ENCODE results near the gene ABHD17A. TPM values are rescaled to one million over a fixed set of nuclear protein-coding genes. Genes with fewer than 3 reads are reported as not detected.
A peak's percentile ranks its signal among the peaks of the same experiment; 100 is the strongest.

The ABHD17A gene
- total RNA-seq, 1 donor from 2014 or later = 62.0 TPM

GRCh38 chr19:1855828-1856255 lies 29.5 kb downstream of the ABHD17A start:
- no peak for DNase-seq (ENCODE audit: low spot score in 2 of 2, unreplicated experiment in 2 of 2)
- Mint-ChIP-seq H3K27ac (no peak overlapping the region), H3K4me1 (peaks cover 36% of the 10 kb centered on the region), H3K36me3 (no peaks in the 10 kb centered on the region), H3K4me3 (peak overlapping the region; percentile 48), H3K9me3 (no peaks in the 10 kb centered on the region), H3K27me3 (ENCODE audit: low read depth) (no peaks in the 10 kb centered on the region)
- TF ChIP-seq CTCF (IDR thresholded peaks at IDR 0.05; ENCODE audit: unreplicated experiment) = no peak

GRCh38 chr19:1855040-1855827 lies 30.1 kb downstream of the ABHD17A start:
- no peak for TF ChIP-seq CTCF (IDR thresholded peaks at IDR 0.05; ENCODE audit: unreplicated experiment)
- Mint-ChIP-seq H3K27ac (peak overlapping the region; percentile 73), H3K4me3 (peak overlapping the region; percentile 24), H3K27me3 (ENCODE audit: low read depth) (no peaks in the 10 kb centered on the region), H3K36me3 (no peaks in the 10 kb centered on the region), H3K9me3 (no peaks in the 10 kb centered on the region), H3K4me1 (peaks cover 34% of the 10 kb centered on the region)
- DNase-seq (ENCODE audit: low spot score in 2 of 2, unreplicated experiment in 2 of 2) = no peak

GRCh38 chr19:1854542-1855039 lies 30.7 kb downstream of the ABHD17A start:
- Mint-ChIP-seq H3K27ac (no peak overlapping the region), H3K9me3 (no peaks in the 10 kb centered on the region), H3K36me3 (no peaks in the 10 kb centered on the region), H3K27me3 (ENCODE audit: low read depth) (no peaks in the 10 kb centered on the region), H3K4me1 (peaks cover 34% of the 10 kb centered on the region), H3K4me3 (no peak overlapping the region)
- TF ChIP-seq CTCF (IDR thresholded peaks at IDR 0.05; ENCODE audit: unreplicated experiment) = no peak
- DNase-seq (ENCODE audit: low spot score in 2 of 2, unreplicated experiment in 2 of 2) = no peak

GRCh38 chr19:1854039-1854541 lies 31.2 kb downstream of the ABHD17A start:
- Mint-ChIP-seq H3K4me1 (peaks cover 30% of the 10 kb centered on the region), H3K4me3 (no peak overlapping the region), H3K27ac (no peak overlapping the region), H3K36me3 (no peaks in the 10 kb centered on the region), H3K9me3 (no peaks in the 10 kb centered on the region), H3K27me3 (ENCODE audit: low read depth) (no peaks in the 10 kb centered on the region)
- TF ChIP-seq CTCF (IDR thresholded peaks at IDR 0.05; ENCODE audit: unreplicated experiment) = no peak
- DNase-seq (ENCODE audit: low spot score in 2 of 2, unreplicated experiment in 2 of 2) = no peak

GRCh38 chr19:1853295-1854038 lies 31.8 kb downstream of the ABHD17A start:
- H3K27ac Mint-ChIP-seq = peak overlapping the region; percentile 64
- no peaks in the 10 kb centered on the region for H3K27me3 Mint-ChIP-seq (ENCODE audit: low read depth)
- peak in 1 of 2 experiments; percentile 77 for DNase-seq (ENCODE audit: low spot score in 2 of 2, unreplicated experiment in 2 of 2)
- H3K36me3 Mint-ChIP-seq = no peaks in the 10 kb centered on the region
- peak overlapping the region; percentile 46 for H3K4me3 Mint-ChIP-seq
- H3K9me3 Mint-ChIP-seq = no peaks in the 10 kb centered on the region
- peaks cover 26% of the 10 kb centered on the region for H3K4me1 Mint-ChIP-seq
- peak; percentile 80 for TF ChIP-seq CTCF (IDR thresholded peaks at IDR 0.05; ENCODE audit: unreplicated experiment)

All from mesothelial cell of epicardium (in vitro differentiated cells).